Fibroblast of peridontal ligament (primary cell): Measurements from ENCODE around the gene ERH.
"Not testable (repeated sequence)": the region's sequence is repeated elsewhere in the genome, so short reads cannot be mapped to it uniquely, and the experiment has no call there.

Experiments
- DNase-seq: peaks from one replicate; pipeline ENCODE4 v3.0.0-alpha.2; 2010; ENCODE audit errors: extremely low read depth

ERH gene

GRCh38 chr14:69395929-69396328 is 2.2 kb downstream of the ERH start:
- DNase-seq: no peak

- no peak for DNase-seq
Measured at GRCh38 chr14:69392481-69392880, 5.6 kb downstream of the ERH start.

- DNase-seq: not testable (repeated sequence)
Measured at GRCh38 chr14:69391400-69391799, 6.7 kb downstream of the ERH start.

GRCh38 chr14:69387311-69387710 is 10.8 kb downstream of the ERH start:
- no peak for DNase-seq

GRCh38 chr14:69378274-69378673 is 19.8 kb downstream of the ERH start:
- no peak for DNase-seq

- peak; percentile 68 for DNase-seq
Measured at GRCh38 chr14:69376439-69376838, 21.7 kb downstream of the ERH start.

GRCh38 chr14:69375722-69376121 is 22.4 kb downstream of the ERH start:
- no peak for DNase-seq

- DNase-seq: no peak
Measured at GRCh38 chr14:69375182-69375581, 22.9 kb downstream of the ERH start.

- no peak for DNase-seq
Measured at GRCh38 chr14:69374235-69374634, 23.9 kb downstream of the ERH start.

- DNase-seq: no peak
Measured at GRCh38 chr14:69373104-69373503, 25.0 kb downstream of the ERH start.

GRCh38 chr14:69372146-69372545 is 26.0 kb downstream of the ERH start:
- no peak for DNase-seq

GRCh38 chr14:69370061-69370460 is 28.0 kb downstream of the ERH start:
- DNase-seq: no peak

GRCh38 chr14:69368381-69368780 is 29.7 kb downstream of the ERH start:
- no peak for DNase-seq

- no peak for DNase-seq
Measured at GRCh38 chr14:69366761-69367160, 31.3 kb downstream of the ERH start.

GRCh38 chr14:69366069-69366468 is 32.0 kb downstream of the ERH start:
- no peak for DNase-seq

GRCh38 chr14:69364378-69364777 is 33.7 kb downstream of the ERH start:
- DNase-seq: no peak

- no peak for DNase-seq
Measured at GRCh38 chr14:69363964-69364363, 34.1 kb downstream of the ERH start.

- peak; percentile 67 for DNase-seq
Measured at GRCh38 chr14:69363055-69363454, 35.0 kb downstream of the ERH start.

- no peak for DNase-seq
Measured at GRCh38 chr14:69360438-69361108, 37.5 kb downstream of the ERH start.

- no peak for DNase-seq
Measured at GRCh38 chr14:69358966-69359365, 39.1 kb downstream of the ERH start.

- no peak for DNase-seq
Measured at GRCh38 chr14:69358233-69358963, 39.7 kb downstream of the ERH start.

GRCh38 chr14:69357544-69358200 is 40.4 kb downstream of the ERH start:
- DNase-seq: no peak
